ENCODE results near the gene GBX2.

GRCh38 chr2:236165842-236166795, 2.1 kb downstream of the GBX2 start:
- TF ChIP-seq CTCF (IDR thresholded peaks at IDR 0.05) (no peak), POLR2A (IDR thresholded peaks at IDR 0.05) (no peak)
